K562 (cell line): Measurements from ENCODE around the gene TEAD4. TPM values are rescaled to one million over a fixed set of nuclear protein-coding genes. Genes with fewer than 3 reads are reported as not detected.

Source experiments
- KDM5B ChIP-seq: fragments of 200-600 bp; sonication (generic); IDR thresholded peaks from 2 replicates; pipeline ENCODE4 v1.6.1; 2012; ENCODE audit warnings: low read depth, mild to moderate bottlenecking, moderate library complexity, low read length, control low read depth, inconsistent platforms; ENCODE audit not compliant: insufficient replicate concordance
- MBD1 ChIP-seq: fragments of 250-450 bp; sonication (Bioruptor Pico); IDR thresholded peaks from 2 replicates; pipeline ENCODE4 v1.8.0; 2022; ENCODE audit warnings: inconsistent platforms
- PTBP1 ChIP-seq: fragments of 200-400 bp; formaldehyde crosslinking; IDR thresholded peaks from 2 replicates; pipeline ENCODE4 v1.6.1; 2017; ENCODE audit warnings: low read depth, low read length
- SNAPC5 ChIP-seq: fragments of 250-450 bp; sonication (Bioruptor Pico); IDR thresholded peaks from 2 replicates; pipeline ENCODE4 v1.8.0; 2021; ENCODE audit warnings: moderate library complexity, mild to moderate bottlenecking, inconsistent platforms
- SP1 ChIP-seq: sonication (generic); formaldehyde crosslinking; IDR thresholded peaks from 2 replicates; pipeline ENCODE4 v1.8.1; 2022; ENCODE audit warnings: mild to moderate bottlenecking, missing genetic modification reagents
- ZNF263 ChIP-seq: sonication (generic); formaldehyde crosslinking; IDR thresholded peaks from 2 replicates; pipeline ENCODE4 v1.8.0; 2022; ENCODE audit warnings: mild to moderate bottlenecking, missing genetic modification reagents, borderline replicate concordance
- polyA plus RNA-seq, 8 experiments: library from polyadenylated mRNA; depleted of rRNA in 4 of 8; stranded (reverse) in 5 of 8; unstranded in 3 of 8; fragments of >200 nt; fragmentation: Nextera tagmentation in 2 of 8; fragmentation: Illumina TruSeq in 1 of 8; extraction: Ambion mirVana in 2 of 8; extraction: Trizol in 1 of 8; gene quantifications; 2 replicates each; pipeline versions ENCODE4 v1.2.1 to v1.2.3, GENCODE V29; 2011 to 2014; ENCODE audit warnings: inconsistent platforms in 1 of 8, missing spikeins in 1 of 8
- total RNA-seq, 7 experiments: library from RNA; depleted of rRNA in 6 of 7; stranded (reverse); fragments of >200 nt in 6 of 7; fragmentation: Illumina TruSeq in 2 of 7; extraction: Trizol in 2 of 7; gene quantifications; 2 replicates each; pipeline versions ENCODE4 v1.2.1 to v1.2.3, GENCODE V29; 2011 to 2021; ENCODE audit warnings: low replicate concordance in 1 of 7
- TF ChIP-seq, protein P1 (sequence below): sonication (generic); formaldehyde crosslinking; IDR thresholded peaks from 2 replicates; pipeline ENCODE4 v1.8.0; 2022; ENCODE audit warnings: mild to moderate bottlenecking, missing genetic modification reagents
- TF ChIP-seq, protein P2 (sequence below), 2 experiments: IDR thresholded peaks; 2 replicates each; pipeline ENCODE4 v1.6.1; 2012; ENCODE audit warnings: improper control_type of control experiment in 2 of 2, low read depth in 2 of 2, low read length in 2 of 2, borderline replicate concordance in 1 of 2

The TEAD4 gene
- total and polyA plus RNA-seq, 9 of the 15 experiments (the other 6 are each of a cell fraction or from before 2014, with no cell fraction given): 0.82 to 40.0 (median 17.0) TPM

DNA sequence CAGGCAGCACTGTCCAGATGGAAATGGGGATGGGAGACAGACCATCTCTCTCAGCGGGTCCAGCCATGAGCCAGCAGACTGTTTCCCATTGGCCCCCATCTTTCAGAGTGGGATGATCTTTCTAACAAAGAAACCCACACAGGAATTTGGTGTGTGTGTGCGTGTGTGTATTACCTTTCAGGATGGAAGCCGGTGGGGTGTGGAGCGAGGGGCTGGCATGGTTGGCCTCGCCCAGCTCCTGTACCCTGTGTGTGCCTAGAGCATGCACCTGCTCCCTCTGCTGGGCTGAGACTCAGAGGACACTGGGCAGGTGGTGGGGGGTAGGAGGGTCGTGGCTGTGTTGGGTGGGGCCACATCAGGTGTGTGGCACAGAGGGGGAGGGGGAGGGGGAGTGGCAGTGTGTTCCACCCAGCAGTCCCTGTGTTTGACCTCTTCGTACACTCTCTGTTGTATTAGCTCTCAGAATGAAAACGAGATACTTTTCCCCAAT, 85.0 kb downstream of the TEAD4 start (continued):
- TF ChIP-seq MBD1 (CRISPR knock-in tag): no peak
- TF ChIP-seq, protein P1, sequence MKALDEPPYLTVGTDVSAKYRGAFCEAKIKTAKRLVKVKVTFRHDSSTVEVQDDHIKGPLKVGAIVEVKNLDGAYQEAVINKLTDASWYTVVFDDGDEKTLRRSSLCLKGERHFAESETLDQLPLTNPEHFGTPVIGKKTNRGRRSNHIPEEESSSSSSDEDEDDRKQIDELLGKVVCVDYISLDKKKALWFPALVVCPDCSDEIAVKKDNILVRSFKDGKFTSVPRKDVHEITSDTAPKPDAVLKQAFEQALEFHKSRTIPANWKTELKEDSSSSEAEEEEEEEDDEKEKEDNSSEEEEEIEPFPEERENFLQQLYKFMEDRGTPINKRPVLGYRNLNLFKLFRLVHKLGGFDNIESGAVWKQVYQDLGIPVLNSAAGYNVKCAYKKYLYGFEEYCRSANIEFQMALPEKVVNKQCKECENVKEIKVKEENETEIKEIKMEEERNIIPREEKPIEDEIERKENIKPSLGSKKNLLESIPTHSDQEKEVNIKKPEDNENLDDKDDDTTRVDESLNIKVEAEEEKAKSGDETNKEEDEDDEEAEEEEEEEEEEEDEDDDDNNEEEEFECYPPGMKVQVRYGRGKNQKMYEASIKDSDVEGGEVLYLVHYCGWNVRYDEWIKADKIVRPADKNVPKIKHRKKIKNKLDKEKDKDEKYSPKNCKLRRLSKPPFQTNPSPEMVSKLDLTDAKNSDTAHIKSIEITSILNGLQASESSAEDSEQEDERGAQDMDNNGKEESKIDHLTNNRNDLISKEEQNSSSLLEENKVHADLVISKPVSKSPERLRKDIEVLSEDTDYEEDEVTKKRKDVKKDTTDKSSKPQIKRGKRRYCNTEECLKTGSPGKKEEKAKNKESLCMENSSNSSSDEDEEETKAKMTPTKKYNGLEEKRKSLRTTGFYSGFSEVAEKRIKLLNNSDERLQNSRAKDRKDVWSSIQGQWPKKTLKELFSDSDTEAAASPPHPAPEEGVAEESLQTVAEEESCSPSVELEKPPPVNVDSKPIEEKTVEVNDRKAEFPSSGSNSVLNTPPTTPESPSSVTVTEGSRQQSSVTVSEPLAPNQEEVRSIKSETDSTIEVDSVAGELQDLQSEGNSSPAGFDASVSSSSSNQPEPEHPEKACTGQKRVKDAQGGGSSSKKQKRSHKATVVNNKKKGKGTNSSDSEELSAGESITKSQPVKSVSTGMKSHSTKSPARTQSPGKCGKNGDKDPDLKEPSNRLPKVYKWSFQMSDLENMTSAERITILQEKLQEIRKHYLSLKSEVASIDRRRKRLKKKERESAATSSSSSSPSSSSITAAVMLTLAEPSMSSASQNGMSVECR (CRISPR knock-in tag): no peak
- no peak for TF ChIP-seq ZNF263 (CRISPR knock-in tag)
- TF ChIP-seq SNAPC5 (CRISPR knock-in tag): no peak
- no peak for TF ChIP-seq SP1 (CRISPR knock-in tag)
- TF ChIP-seq KDM5B: no peak
- TF ChIP-seq PTBP1: no peak
- TF ChIP-seq, protein P2, sequence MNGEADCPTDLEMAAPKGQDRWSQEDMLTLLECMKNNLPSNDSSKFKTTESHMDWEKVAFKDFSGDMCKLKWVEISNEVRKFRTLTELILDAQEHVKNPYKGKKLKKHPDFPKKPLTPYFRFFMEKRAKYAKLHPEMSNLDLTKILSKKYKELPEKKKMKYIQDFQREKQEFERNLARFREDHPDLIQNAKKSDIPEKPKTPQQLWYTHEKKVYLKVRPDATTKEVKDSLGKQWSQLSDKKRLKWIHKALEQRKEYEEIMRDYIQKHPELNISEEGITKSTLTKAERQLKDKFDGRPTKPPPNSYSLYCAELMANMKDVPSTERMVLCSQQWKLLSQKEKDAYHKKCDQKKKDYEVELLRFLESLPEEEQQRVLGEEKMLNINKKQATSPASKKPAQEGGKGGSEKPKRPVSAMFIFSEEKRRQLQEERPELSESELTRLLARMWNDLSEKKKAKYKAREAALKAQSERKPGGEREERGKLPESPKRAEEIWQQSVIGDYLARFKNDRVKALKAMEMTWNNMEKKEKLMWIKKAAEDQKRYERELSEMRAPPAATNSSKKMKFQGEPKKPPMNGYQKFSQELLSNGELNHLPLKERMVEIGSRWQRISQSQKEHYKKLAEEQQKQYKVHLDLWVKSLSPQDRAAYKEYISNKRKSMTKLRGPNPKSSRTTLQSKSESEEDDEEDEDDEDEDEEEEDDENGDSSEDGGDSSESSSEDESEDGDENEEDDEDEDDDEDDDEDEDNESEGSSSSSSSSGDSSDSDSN (IDR thresholded peaks at IDR 0.05; ENCODE audit: borderline replicate concordance in 1 of 2, low read depth in 2 of 2, low read length in 2 of 2): no peak
- TF ChIP-seq, all 486 proteins: peak for 0
